Pancreas (tissue), 10 donors: ENCODE measurements around the gene MOK. TPM values are rescaled to one million over a fixed set of nuclear protein-coding genes. Genes with fewer than 3 reads are reported as not detected.
"Not testable (repeated sequence)": the region's sequence is repeated elsewhere in the genome, so short reads cannot be mapped to it uniquely, and the experiment has no call there.

Experiments used
- ATAC-seq, 4 donors: fragments of 200-7000 bp; cut with Tn5 transposase; one replicate each; pipeline versions ENCODE4 v1.8.0 to v1.9.1; 2020; ENCODE audit warnings: mild to moderate bottlenecking in 4 of 4, moderate library complexity in 4 of 4
- DNase-seq, 6 donors: peaks; one replicate each; pipeline ENCODE4 v3.0.0-alpha.2; 2020
- FAIRE-seq: peaks from 2 replicates; lab custom pipeline; 2012; peaks lifted over from hg19 to GRCh38; lab: Jason Lieb, UNC
- H3K27ac ChIP-seq, 4 donors: fragments of 200-600 bp; sonication (generic); 1 replicate in 3 of 4; 2 replicates in 1 of 4; pipeline versions ENCODE4 v1.5.0 to v1.8.0; 2020
- H3K27me3 ChIP-seq, 4 donors: fragments of 200-600 bp; one replicate each; pipeline ENCODE4 v1.8.0; 2021
- H3K36me3 ChIP-seq, 3 donors: fragments of 200-600 bp; sonication (generic) in 1 of 3; one replicate each; pipeline versions ENCODE4 v1.5.0 to v1.8.0; 2020 to 2021
- H3K4me1 ChIP-seq, 3 donors: fragments of 200-600 bp; one replicate each; pipeline ENCODE4 v1.8.0; 2021
- H3K4me3 ChIP-seq, 4 donors: fragments of 200-600 bp; sonication (generic) in 2 of 4; one replicate each; pipeline versions ENCODE4 v1.5.0 to v1.8.0; 2020 to 2021
- H3K9me3 ChIP-seq, 4 donors: fragments of 200-600 bp; one replicate each; pipeline ENCODE4 v1.8.0; 2021
- CTCF ChIP-seq, 4 donors: fragments of 200-600 bp; sonication (generic) in 3 of 4; IDR thresholded peaks; one replicate each; pipeline versions ENCODE4 v1.5.0 to v1.8.0; 2021; ENCODE audit warnings: antibody characterized with exemption in 4 of 4
- WGBS, 2 donors: extraction: QIAGEN DNeasy Blood & Tissue Kit; methylation state at CpG; one replicate each; pipeline ENCODE4 v1.1.7; 2013; 5-methylcytosine and 5-hydroxymethylcytosine counted together
- intact Hi-C, 3 donors: fragments of 100-400 bp; cut with DNase I; formaldehyde crosslinking; loops; one replicate each; pipeline versions ENCODE4 v1.11.1 to v1.14.2; 2022
- polyA plus RNA-seq, 2 donors: library from polyadenylated mRNA; stranded (reverse); fragments of 200-250 nt; gene quantifications; one replicate each; pipeline ENCODE4 v1.2.3, GENCODE V29; 2013
- total RNA-seq, 6 donors: library from RNA; stranded (reverse); fragmentation: NEBNext Ultra II Directional in 4 of 6; extraction: Animal tissue kit (Norgen Biotek cat#: 25700) in 4 of 6; gene quantifications; one replicate each; pipeline versions ENCODE4 v1.2.1 to v1.2.4, GENCODE V29; 2021 to 2023
- donor health status: healthy with polysubstance abuse.
- donor health status: DM: no; HTN: no; CAD: no; lungs with moderate emphysema.
- donor health status: DM: no; HTN: no; CAD: no.
- donor health status: control.
- donor health status: control.
- donor health status: Bipolar disorder and iron deficiency.
- donor health status: DM: yes; HTN: yes; CAD: no.
- donor health status: DM: no; HTN: no; CAD: no.
- donor health status: DM: no; HTN: no; CAD: no.
- donor health status: DM: yes; HTN: yes; CAD: no.

Gene MOK
- total and polyA plus RNA-seq, 8 donors, result 7.7 to 35.9 (median 9.4) TPM

GRCh38 chr14:102241147-102241546, 63.8 kb downstream of the MOK start:
- intact Hi-C loops, result no loop called here
- Histone ChIP-seq H3K27ac (no peak overlapping the region), H3K27me3 (no peaks in the 10 kb centered on the region), H3K36me3 (no peaks in the 10 kb centered on the region), H3K4me3 (no peak overlapping the region), H3K9me3 (no peaks in the 10 kb centered on the region), H3K4me1 (no peaks in the 10 kb centered on the region)
- ATAC-seq, result no peak
- no peak for FAIRE-seq
- TF ChIP-seq CTCF (IDR thresholded peaks at IDR 0.05), result no peak
- no peak for DNase-seq
- WGBS, 2 donors, result 86 to 89% methylated on average over 4 of the region's 4 CpGs

DNA sequence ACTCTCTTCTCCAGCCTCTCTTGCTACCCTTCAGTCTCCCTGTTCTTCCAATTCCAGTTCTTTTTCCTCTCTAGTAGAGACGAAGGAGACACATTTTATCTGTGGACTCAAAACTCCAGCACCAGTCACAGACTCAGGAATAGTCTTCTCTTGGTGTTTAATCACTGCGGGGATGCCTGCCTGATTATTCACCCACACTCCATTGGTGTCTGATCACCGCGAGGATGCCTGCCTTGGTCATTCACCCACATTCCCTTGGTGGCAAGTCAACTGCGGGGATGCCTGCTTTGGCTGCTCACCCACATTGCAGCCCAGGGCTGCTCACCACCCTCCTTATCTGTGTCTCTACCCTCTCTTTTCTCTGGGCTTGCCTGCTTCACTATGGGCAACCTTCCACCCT, 64.5 kb downstream of the MOK start:
- FAIRE-seq, intact Hi-C loops, ATAC-seq, H3K27ac ChIP-seq, H3K9me3 ChIP-seq, DNase-seq, H3K27me3 ChIP-seq, H3K4me3 ChIP-seq, H3K36me3 ChIP-seq, H3K4me1 ChIP-seq: not testable (repeated sequence)
- 89 to 91% methylated on average over 5 of the region's 5 CpGs for WGBS, 2 donors

DNA sequence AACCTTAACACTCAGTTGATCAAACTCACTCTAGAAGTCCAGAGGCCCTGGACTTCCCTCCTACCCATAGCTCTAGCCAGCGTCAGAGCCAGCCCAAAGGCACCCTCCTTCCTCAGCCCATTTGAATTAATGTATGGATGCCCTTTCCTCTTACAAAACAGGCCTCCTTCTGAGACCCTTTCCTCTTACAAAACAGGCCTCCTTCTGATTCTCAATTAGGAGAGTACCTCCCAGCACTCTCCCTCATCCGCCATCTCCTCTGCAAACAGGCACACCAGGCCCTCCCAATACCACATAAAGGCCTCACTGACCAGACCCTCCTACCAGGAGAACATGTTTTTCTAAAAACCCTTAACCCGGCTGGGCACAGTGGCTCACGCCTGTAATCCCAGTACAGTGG, 65.7 kb downstream of the MOK start:
- FAIRE-seq (no peak), ATAC-seq (no peak), DNase-seq (no peak)
- H3K4me1 ChIP-seq, result no peaks in the 10 kb centered on the region
- intact Hi-C loops, result no loop called here
- no peak for TF ChIP-seq CTCF (IDR thresholded peaks at IDR 0.05)
- H3K27ac ChIP-seq, result no peak overlapping the region
- WGBS, 2 donors, result 89 to 94% methylated on average over 4 of the region's 4 CpGs
- no peaks in the 10 kb centered on the region for H3K36me3 ChIP-seq
- H3K9me3 ChIP-seq, result no peaks in the 10 kb centered on the region
- H3K4me3 ChIP-seq, result no peak overlapping the region
- no peaks in the 10 kb centered on the region for H3K27me3 ChIP-seq

DNA sequence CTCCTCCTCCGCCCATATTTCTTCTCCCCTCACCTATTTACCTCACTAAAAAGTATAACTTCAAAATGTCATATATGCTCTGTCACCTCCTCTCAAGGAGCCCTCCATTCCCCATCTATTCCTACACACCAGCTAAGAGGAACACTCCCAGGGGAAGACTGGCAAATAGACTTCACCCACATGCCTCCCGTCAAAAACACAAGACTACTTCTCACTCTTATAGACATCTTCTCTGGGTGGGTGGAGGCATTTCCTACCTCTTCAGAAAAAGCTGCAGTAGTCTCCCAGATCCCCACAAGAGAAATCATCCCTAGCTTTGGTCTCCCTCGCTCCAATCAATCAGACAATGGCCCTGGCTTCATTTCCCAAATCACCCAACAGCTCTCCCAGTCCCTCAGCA, 66.2 kb downstream of the MOK start:
- Histone ChIP-seq H3K27me3 (no peaks in the 10 kb centered on the region), H3K4me1 (no peaks in the 10 kb centered on the region), H3K4me3 (no peak overlapping the region), H3K9me3 (no peaks in the 10 kb centered on the region), H3K36me3 (no peaks in the 10 kb centered on the region), H3K27ac (no peak overlapping the region)
- FAIRE-seq, result no peak
- 94 to 96% methylated on average over 3 of the region's 3 CpGs for WGBS, 2 donors
- DNase-seq, result no peak
- no peak for ATAC-seq
- TF ChIP-seq CTCF (IDR thresholded peaks at IDR 0.05), result no peak
- intact Hi-C loops, result no loop called here

- intact Hi-C loops, result no loop called here
- Histone ChIP-seq H3K4me1 (no peaks in the 10 kb centered on the region), H3K4me3 (no peak overlapping the region), H3K36me3 (peaks cover 0 to 1% (median 0%) of the 10 kb centered on the region in 3 donors), H3K27me3 (no peaks in the 10 kb centered on the region), H3K9me3 (no peaks in the 10 kb centered on the region), H3K27ac (no peak overlapping the region)
- no peak for ATAC-seq
- no peak for FAIRE-seq
- no peak for TF ChIP-seq CTCF (IDR thresholded peaks at IDR 0.05)
- DNase-seq, result no peak
- 60 to 65% methylated on average over 4 of the region's 4 CpGs for WGBS, 2 donors
Measured at GRCh38 chr14:102238131-102238530, 66.8 kb downstream of the MOK start.
